Medulla oblongata (tissue), 1 donor: ENCODE data around the gene SLC66A3.
"Not testable (repeated sequence)": the region's sequence is repeated elsewhere in the genome, so short reads cannot be mapped to it uniquely, and the experiment has no call there.

ENCODE experiments used
- DNase-seq: peaks from one replicate; pipeline ENCODE4 v3.0.0-alpha.2; 2015; ENCODE audit errors: extremely low spot score

The SLC66A3 gene

DNA sequence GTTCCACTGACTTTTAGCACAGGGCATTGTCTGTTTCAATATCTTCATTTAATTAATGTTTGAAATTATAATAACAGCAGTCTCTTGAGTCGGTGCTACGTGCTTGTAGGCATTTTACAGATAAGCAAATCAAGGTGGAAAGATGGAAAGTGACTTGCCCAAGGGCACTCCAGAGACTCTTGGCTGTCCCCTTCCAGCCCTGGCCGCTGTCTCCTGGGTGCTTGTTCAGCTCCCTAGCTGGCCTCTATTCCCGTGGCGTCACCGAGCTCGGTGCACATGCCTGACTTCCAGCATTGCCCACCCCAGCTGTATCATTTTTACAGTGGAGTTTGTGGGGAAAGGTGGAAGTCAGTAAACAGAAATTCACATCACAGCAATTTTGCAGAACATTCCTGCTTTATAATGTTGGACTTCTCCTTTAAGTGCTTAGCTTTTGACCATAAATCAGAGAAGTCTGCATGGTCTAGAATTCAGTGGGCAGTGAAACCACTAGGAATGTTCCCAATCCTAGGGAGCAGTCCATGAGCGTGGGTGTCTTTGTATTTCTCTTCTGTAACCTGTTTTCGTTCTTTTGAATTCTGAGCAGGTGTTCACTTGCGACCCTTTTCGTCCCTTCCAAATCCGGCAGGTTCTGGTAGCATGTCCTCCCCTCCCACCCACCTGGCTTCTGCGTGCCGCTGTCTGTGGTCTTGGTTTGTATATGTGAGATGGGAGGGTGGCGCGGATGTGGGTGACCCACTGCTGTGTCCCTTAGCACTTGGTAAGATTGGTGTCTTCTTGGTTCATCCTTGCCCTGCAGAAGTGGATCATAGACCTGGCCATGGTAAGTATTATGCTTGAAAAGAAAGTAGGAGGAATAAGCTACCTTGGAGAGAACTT, 8.4 kb downstream of the SLC66A3 start:
- no peak for DNase-seq

DNA sequence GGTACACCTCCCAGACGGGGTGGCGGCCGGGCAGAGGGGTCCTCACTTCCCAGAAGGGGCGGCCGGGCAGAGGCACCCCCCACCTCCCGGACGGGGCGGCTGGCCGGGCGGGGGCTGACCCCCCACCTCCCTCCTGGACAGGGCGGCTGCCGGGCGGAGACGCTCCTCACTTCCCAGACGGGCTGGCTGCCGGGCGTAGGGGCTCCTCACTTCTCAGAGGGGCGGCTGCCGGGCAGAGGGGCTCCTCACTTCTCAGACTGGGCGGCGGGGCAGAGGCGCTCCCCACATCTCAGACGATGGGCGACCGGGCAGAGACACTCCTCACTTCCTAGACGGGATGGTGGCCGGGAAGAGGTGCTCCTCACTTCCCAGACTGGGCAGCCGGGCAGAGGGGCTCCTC, 9.8 kb downstream of the SLC66A3 start:
- not testable (repeated sequence) for DNase-seq

DNA sequence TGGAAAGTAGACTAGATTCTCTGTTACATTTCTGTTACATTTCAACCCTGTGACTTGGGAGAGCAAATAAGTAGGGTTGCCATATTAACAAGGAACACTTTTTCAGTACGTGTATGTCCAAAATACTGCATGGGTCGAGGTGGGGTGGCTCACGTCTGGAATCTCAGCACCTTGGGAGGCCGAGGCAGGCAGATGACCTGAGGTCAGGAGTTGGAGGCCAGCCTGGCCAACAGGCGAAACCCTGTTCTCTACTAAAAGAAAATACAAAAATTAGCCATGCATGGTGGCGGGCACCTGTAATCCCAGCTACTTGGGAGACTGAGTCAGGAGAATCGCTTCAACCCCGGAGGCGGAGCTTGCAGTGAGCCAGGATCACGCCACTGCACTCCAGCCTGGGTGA, 11.2 kb downstream of the SLC66A3 start:
- no peak for DNase-seq

DNA sequence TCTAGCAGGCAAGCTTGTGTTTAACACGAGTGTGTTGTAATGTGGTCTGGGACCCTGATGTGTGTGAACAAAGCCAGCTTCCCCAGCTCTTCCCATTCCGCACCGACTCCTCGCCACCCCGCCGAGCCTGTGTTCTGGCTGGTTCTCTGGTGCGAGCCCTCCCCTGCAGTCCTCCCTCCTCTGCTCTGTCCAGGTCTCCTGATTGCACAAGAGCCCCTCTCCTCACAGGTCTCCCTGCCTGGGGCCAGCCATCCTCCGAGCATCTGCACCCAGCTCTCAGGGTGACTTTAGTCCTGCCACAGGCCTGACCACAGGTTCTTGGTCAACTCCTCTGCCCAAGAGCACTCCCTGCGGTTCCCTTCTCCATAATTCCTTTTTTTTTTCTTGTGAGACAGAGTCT, 13.2 kb downstream of the SLC66A3 start:
- DNase-seq: no peak

DNA sequence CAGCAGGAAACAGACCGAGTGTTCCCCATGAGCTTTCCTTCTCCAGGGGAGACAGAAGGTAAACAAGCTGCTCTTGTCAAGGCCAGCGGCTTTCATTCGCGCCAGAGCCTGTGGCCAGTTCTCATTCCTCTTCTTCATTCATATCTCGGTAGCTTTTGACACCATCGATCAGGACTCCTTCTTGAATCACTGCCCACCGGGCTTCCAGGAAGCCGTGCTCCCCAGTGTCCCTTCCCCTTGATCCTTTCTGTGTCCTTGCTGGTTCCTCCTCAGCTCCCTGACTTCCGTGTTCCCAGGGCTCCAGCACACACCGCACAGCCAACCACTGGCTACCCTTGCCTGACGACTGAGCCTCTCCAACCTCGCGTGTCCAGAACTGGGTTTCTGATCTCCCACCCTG, 14.1 kb downstream of the SLC66A3 start:
- no peak for DNase-seq

DNA sequence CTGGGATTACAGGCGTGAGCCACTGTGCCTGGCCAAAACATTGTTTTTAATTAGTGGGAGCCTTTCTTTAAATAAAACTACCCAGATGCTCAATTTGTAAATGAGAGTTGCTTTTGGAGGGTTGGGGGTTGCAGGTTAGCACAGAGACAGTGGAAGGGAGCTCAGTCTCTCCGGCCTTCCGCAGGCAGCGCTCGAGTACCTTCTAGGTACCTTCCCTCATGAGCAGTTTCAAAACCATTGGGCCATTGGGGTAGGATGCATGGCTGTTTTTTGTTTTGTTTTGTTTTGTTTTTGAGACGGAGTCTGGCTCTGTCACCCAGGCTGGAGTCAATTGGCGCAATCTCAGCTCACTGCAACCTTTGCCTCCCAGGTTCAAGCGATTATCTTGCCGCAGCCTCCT, 19.0 kb downstream of the SLC66A3 start:
- no peak for DNase-seq

DNA sequence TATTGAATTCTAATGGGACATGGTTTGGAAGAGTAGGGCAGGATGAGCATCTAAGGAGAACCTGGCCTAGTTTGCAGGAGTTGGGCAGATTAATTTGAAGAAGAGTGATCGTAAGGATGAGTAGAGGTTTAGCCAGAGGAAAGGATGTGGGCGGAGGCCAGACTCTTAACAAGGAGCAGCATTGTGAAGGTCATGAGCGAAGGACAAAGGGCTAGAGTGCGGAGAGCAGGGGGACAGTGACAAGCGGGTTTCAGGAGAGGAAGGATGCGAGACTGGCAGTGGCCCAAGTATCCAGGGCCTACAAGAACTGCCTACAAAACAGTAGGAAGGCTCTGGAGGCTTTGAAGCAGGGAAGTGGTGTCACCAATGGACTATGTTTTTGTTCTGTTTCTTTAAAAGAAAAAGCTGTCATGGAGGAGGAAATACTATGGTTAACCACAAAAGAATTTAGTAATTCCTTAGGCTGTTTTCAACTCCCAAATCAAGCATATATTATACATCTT, 20.1 kb downstream of the SLC66A3 start:
- DNase-seq: peak; percentile 43

DNA sequence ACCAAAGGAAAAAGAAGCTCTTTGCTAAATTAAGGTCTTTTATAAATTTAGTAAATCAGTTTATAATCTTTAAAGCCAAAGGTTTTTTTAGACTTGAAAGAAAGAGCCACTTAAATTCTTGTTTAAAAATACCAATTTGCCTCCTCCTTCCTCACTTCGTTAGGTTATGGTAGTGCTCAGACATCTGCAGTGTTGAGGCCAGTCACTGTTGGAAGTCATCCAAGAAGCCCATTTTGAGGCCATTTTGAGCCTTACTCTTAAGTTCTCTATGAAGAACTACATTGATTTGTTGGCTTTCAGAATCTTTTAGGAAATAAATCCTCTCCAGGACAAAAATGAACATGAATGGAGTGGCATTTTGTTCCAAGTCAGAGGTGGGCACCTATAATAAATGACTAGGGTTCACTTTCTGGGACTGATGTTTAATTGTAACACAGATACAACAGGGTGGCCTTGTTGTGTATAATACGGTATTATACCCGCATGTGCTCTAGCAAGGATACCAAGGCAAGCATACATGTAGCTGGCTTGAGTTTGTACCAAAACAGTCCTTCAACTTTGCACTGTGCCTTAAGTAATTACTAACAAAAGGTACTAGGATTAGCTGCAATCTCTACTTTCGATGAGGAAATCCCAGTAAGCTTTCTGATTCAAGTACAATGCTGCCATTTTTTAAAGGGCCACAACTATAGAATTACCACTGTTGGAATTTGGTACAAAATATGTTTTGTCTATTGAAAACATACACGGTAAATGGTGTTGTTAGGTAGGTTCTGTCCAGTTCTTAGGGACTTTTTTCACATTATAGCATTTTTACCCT, 22.8 kb downstream of the SLC66A3 start:
- DNase-seq: peak; percentile 25

DNA sequence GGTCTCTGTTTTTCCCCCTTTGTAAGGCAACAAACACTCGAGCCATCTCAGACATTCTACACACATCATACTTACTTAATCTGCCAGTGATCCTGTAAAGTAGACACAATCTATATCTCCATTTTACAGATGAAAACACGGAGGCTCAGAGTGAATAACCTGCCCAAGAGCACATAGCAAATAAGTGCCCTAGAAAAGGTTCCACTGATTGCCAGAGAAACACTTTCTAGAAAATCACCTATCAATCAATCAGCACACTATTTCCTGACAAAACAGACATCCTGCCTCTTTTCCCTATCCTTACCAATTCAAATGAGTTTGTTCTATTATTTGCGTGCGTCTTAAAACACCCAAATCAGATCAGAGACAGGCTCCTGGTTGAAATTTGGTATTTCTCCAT, 23.9 kb downstream of the SLC66A3 start:
- no peak for DNase-seq

DNA sequence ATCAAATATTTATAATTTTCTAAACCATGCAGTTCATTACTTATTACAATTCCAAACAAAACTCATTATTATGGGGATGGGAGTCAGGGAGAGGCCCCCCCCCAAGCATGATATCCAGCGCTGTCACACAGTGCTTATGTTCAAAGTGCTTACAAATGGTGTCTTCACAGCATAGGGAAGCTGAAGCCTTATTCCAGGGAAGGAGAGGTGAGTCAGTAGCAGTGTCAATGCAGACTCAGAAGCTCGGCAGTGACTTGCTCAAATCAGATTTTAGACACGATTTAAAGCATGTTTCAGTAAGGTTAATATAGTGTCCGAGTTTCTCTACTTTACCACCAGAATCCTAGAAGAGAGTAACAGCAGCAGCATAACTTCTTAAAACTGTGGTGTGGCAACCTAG, 24.6 kb downstream of the SLC66A3 start:
- no peak for DNase-seq

DNA sequence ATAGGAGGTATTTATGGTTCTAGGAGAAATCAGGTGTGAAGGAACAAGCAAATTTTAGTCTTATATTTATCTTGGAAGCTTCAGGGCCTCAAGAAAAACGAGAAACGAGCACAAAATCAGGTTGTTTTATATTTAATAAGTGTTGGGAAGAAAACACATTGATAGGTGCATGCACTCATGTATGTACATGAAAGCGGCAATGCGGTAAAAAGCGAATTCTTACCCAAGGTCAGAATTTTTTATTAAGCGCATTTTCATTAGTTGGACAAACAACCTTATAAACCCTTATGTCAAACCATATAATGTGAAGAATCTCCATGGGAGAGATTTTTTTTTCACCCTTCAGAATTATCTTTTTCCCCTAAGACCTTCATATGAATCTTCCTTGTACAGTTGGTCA, 25.4 kb downstream of the SLC66A3 start:
- DNase-seq: no peak

DNA sequence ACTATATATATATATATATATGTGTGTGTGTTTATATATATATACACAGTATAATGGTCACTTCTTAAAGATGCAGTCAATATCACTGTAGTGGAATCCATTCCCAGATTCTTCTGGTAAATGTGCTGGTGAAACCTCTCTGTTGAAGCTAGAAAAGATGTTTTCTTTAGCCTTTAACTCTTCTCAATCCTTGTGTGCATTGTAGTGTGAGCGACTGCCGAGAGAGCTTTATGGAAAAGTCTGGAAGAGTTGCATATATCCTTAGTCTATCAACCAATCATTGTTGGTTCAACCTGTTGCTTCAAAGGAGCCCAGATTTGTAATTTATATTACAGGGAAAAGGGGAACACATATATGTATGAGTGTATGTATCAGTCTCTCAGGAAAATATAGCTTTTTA, 27.7 kb downstream of the SLC66A3 start:
- no peak for DNase-seq

DNA sequence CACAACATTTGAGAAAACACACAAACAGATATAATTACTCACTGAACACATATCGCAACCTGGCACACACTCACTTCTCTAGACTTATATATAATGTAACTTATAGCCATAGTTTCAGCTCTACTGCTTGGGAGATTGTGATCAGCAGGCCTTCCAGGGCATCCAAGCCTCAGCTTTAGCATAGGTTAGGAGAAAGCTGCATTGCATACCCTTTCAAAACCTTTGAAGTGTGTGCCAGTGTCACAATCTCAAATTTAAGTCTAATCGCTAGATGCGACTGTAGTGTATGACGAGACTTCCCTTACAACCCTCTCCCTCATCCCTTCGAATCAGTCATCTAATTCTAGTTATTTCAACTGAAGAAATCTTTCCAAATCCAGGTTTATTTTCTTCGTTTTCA, 30.9 kb downstream of the SLC66A3 start:
- no peak for DNase-seq

DNA sequence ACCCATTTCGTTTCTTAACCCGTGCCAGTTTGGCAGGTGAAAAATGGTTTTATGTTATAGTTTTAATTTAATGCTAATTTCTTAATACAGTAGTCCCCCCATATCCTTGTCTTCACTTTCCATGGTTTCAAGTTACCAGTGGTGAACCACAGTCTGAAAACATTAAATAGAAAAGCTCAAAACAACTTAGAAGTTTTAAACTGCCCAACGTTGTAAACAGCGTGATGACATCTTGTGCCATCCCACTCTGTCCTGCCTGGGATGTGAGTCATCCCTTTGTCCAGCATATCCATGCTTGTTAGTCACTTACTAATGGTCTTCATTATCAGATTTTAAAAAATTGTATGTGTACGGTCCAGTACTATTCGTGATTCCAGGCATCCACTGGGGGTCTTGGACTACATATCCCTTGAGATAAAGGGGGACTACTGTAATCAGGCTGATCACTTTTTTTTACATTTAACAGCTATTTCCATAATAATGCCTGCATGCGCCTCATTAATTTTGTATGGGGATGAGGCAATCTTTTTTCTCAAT, 31.9 kb downstream of the SLC66A3 start:
- no peak for DNase-seq

DNA sequence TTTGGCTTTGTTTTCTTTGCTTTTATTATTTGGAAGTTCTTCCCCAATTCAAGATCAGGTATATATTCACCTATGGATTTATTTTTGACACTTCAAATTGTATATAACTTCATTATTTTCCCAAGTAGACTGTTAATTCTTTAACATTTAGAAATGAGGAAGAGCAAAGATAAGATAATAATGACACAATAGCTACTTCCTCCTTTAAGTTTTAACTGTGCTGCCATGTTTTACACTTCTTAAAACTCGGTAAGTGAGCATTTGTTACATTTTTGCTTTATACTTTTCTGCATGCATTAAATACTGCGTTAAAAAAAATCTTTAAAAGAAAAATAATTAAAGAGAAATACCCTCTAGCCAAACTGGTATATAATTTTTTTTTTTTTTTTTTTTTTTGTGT, 32.5 kb downstream of the SLC66A3 start:
- DNase-seq: no peak

DNA sequence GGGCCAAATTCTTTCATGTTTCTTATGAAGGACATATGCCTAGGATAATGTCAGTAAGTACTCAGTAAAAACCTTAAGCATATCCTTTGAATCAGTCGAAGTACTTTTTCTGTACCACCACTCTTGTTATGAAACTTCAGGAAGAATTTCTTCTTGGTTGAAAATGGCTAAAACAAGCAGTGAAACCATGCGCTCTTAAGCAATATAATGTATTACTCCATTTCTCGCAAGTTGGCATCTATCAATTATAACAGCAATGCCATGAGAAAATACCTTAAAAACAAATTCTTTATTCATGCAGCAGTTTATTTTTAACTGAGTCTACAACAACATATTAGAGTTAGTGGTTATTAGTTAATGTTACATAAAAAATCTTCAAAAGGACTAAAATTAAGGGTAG, 41.0 kb downstream of the SLC66A3 start:
- no peak for DNase-seq

DNA sequence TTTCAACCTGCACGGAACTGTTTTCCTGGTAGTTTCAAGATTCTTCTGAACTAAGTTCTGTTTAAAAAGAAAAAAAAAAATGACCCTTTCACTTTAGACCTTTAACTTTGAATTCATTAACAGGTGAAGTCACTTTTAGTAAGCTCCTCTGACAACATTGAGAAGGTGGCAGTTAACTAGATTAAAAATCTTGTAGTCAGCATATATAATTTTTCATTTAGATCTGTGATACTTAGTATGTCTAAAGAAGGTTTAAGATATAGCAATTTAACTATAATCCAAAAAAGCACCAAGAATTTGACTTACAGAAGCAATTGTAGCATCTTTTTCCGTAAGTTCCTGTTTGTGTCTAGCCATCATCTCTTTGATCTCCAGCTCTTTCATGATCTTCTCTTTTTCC, 45.4 kb downstream of the SLC66A3 start:
- DNase-seq: no peak

DNA sequence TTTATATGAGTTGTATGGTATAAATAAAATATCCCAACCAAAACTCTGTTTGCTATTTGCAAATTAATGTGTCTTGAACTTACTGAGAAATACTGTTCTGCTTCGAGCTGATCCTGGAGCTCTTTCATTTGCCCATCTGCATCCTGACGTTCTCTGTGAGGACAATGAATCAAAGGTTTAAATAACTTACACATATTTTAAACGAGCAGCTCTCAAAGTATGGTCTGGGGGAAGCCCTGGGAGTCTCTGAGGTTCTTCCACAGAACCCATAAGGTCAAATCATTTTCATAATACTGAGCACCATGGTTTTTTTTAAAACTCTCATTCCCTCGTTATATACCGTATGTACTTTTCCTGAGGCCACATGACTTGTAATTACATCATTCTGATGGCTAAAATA, 46.7 kb downstream of the SLC66A3 start:
- no peak for DNase-seq

DNA sequence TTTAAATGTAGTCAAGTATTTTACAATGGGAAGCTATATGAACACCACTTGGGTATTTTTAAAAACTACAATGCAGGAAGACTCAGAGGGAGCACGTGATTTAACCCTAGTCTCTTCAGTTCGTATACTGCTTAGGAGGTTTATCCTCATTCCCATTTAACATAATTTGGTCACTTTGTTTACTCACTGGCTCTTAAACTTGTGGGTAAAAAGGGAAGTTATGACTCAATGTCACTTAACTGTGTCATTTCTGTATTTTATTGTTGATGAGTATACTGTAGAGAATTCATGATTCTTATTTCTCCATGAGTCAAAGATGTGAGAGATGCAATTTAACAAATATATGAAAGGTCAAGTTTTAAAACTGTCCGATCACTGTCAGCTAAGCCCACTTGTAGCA, 48.2 kb downstream of the SLC66A3 start:
- DNase-seq: no peak

DNA sequence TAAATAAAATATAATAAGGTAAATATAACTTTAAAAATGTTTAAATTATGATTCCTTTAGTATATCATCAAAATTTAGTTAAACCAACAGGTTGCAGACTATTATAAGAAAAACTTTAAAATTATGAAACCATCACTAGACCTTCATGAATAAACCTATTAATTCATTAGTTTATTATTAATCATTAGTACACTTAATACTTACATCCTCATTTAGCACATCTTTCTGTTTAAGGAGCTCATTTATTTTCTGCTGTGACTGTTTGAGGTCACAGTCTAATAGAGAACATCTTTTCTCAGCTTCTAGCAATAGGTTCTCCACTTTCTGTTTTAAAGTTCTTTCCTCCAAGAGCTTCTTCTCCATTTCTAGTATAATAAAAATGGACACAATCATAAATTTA, 52.8 kb downstream of the SLC66A3 start:
- DNase-seq: no peak

DNA sequence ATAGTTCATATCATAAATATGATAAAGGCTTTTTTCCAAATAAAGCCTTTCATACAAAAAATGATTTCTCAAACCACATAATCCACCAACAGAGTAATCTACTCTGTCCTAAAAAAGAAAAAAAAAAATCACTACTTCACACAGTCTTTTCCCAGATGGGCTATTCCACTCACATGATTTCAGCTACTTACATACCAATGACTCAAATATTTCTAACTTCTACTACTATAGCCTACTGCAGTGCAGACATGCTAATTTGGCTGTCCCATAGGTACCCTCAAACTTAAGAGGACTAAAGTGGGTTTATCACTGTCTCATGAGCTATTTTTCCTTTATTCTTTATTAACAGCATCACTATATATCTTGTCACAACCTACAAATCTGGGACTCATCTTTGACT, 57.4 kb downstream of the SLC66A3 start:
- no peak for DNase-seq

DNA sequence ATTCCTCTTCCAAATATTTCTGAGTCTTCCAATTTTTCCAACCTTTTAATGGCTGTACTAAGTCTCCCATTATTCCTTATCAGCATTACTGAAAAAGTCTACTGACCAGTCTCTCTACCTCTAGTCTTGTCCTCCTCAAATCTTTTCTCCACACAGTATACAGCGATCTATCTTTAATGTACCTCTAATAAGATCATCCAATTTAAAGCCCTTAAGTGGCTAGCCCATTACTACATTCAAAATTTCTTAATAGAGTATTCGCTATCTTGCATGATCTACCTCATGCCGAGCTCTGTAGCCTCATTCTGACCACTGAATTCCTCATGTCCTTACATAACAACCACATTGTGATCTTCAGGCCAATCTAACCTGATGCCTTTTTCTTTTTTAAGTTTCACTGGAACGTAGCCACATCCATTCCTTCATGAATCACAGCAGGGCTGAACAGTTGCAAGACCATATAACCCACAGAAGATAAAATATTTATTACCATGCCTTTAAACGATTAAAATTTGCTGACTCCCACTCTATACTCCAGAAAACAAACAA, 57.9 kb downstream of the SLC66A3 start:
- DNase-seq: no peak
